Vagina (tissue), 2 donors: ENCODE measurements around the gene PSAPL1. TPM values are rescaled to one million over a fixed set of nuclear protein-coding genes. Genes with fewer than 3 reads are reported as not detected.

Source experiments
- DNase-seq, 2 donors: peaks; one replicate each; pipeline ENCODE4 v3.0.0-alpha.2; 2017; ENCODE audit errors: extremely low spot score in 2 of 2
- H3K27ac ChIP-seq: fragments of 200-600 bp; sonication (generic); one replicate; pipeline ENCODE4 v1.5.1; 2019
- H3K27me3 ChIP-seq: fragments of 200-600 bp; sonication (generic); one replicate; pipeline ENCODE4 v1.5.1; 2019
- H3K36me3 ChIP-seq, 2 donors: fragments of 200-600 bp; sonication (generic); one replicate each; pipeline ENCODE4 v1.5.1; 2017 to 2019
- H3K4me1 ChIP-seq: fragments of 200-600 bp; sonication (generic); one replicate; pipeline ENCODE4 v1.5.1; 2019
- H3K4me3 ChIP-seq, 2 donors: fragments of 200-600 bp; sonication (generic); 1 replicate in 1 of 2; 2 replicates in 1 of 2; pipeline ENCODE4 v1.5.1; 2016 to 2019
- H3K9me3 ChIP-seq: fragments of 200-600 bp; sonication (generic); one replicate; pipeline ENCODE4 v1.5.1; 2019
- POLR2A ChIP-seq, 2 donors: fragments of 450-650 bp; IDR thresholded peaks; one replicate each; pipeline ENCODE4 v1.6.1; 2017; ENCODE audit warnings: antibody characterized with exemption in 2 of 2, mild to moderate bottlenecking in 2 of 2, moderate library complexity in 2 of 2
- POLR2AphosphoS5 ChIP-seq, 2 donors: sonication (generic); formaldehyde crosslinking; IDR thresholded peaks; one replicate each; pipeline ENCODE4 v1.9.0; 2017; ENCODE audit warnings: antibody characterized with exemption in 2 of 2, mild to moderate bottlenecking in 2 of 2, low read depth in 1 of 2; ENCODE audit not compliant: insufficient read depth in 1 of 2
- intact Hi-C: fragments of 100-400 bp; cut with DNase I; formaldehyde crosslinking; loops from one replicate; pipeline ENCODE4 v1.15.1; 2023
- total RNA-seq: library from RNA; depleted of rRNA; stranded (reverse); fragments of >200 nt; gene quantifications from one replicate; pipeline ENCODE4 v1.2.3, GENCODE V29; 2016
- TF ChIP-seq, protein P1 (sequence below), 3 experiments: fragments of 450-650 bp in 2 of 3; fragments of 200-600 bp in 1 of 3; sonication (generic) in 1 of 3; IDR thresholded peaks; one replicate each; pipeline ENCODE4 v1.5.1; 2017 to 2019; ENCODE audit warnings: antibody characterized with exemption in 3 of 3, mild to moderate bottlenecking in 2 of 3, moderate library complexity in 2 of 3

The PSAPL1 gene
- total RNA-seq, 1 donor from 2014 or later, result not detected

DNA sequence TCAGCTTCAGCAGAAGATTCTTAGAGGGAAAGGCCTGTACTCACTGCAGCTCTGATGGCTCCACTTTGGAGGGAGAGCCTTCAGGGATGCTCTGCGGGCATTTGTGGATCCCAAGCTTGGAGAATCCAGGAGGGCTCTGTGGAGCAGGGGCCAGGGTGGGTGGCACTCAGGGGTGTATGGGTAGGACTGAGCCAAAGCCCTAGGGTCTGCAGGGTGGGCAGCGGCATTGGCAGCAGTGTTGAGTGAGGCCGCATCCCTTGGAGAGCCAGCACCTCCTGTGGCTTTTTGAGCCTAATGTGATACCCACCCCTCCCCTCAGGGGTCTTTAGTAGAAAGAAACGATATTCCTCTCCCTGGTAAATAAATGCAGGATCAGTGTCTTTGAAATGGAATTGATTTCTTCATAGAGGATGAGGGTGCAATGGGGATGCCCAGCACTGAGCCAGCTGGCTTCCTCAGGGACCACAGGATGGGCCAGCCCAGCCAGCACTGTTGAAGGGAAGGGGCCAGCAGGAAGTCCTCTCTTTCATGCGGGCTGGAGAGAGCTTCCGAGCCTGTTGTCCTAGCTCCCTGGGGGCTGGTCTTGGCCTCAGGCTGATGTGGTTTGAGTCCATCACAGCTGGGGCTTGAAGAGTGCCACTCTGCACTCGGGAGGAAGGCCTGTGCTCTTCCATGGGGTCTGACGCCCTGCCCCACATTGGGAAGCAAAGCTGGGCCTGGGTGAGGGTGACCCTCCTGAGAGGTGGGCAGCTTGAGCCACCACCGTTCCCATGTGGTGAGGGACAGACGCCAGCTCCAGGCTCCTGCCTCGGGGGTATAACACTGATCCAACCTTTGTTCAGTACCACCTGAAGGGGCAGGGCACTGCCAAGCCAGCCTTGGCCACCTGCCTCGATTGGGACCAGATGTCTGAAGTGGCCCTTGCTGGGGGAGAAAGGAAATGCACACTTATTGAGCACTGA lies 49.5 kb downstream of the PSAPL1 start:
- no peak for TF ChIP-seq POLR2AphosphoS5 (IDR thresholded peaks at IDR 0.05; ENCODE audit: insufficient read depth in 1 of 2, low read depth in 1 of 2)
- TF ChIP-seq, protein P1, sequence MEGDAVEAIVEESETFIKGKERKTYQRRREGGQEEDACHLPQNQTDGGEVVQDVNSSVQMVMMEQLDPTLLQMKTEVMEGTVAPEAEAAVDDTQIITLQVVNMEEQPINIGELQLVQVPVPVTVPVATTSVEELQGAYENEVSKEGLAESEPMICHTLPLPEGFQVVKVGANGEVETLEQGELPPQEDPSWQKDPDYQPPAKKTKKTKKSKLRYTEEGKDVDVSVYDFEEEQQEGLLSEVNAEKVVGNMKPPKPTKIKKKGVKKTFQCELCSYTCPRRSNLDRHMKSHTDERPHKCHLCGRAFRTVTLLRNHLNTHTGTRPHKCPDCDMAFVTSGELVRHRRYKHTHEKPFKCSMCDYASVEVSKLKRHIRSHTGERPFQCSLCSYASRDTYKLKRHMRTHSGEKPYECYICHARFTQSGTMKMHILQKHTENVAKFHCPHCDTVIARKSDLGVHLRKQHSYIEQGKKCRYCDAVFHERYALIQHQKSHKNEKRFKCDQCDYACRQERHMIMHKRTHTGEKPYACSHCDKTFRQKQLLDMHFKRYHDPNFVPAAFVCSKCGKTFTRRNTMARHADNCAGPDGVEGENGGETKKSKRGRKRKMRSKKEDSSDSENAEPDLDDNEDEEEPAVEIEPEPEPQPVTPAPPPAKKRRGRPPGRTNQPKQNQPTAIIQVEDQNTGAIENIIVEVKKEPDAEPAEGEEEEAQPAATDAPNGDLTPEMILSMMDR (IDR thresholded peaks at IDR 0.05), result no peak
- no peak for TF ChIP-seq POLR2A (IDR thresholded peaks at IDR 0.05)
- peak; percentile 64 to 70 for DNase-seq

DNA sequence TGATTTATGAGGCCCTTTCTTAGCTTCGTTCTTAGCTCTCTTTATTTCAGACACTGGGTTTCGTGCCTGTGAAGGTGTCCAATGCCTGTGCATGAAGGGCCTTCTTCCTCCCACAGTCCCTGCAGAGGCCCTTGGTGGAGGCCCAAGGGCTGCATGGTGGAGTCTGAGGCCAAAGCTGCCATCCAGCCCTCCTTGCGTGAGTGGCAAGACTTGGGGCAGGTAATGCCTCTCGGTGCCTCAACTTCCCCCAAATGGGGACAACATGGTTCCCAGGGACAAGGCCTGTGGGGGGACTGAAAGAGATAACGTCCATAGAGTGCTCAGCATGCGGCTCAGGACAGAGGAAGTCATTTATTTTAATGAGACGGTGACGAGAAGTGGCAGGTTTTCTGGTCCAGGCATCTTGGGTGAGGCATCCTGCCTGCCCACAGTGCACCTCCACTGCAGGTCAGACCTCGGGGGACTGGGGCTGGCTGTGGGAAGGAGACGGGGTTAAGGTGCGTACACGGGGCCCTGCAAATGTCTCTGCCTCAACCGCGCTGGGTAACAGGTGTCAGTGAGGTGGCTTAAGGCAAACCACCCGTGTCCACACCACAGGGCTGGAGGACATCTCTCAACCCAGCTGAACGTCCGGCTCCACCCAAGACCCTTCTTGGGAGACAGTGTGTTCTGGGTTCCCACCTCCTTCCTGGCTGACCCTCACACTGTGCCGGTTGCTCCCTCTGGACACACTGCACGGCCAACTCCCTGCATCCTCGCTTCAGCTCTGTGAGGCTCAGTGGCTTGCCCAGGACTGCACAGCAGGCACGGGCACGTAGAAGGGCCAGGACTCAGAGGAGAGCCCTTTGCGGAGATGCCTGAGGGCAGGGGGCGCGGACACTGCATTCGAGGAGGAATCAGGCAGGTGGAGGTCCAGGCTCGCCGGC lies 50.5 kb downstream of the PSAPL1 start:
- peaks cover 8% of the 10 kb centered on the region for H3K4me1 ChIP-seq
- no peak for TF ChIP-seq POLR2A (IDR thresholded peaks at IDR 0.05)
- TF ChIP-seq POLR2AphosphoS5 (IDR thresholded peaks at IDR 0.05; ENCODE audit: insufficient read depth in 1 of 2, low read depth in 1 of 2), result no peak
- TF ChIP-seq, protein P1 (IDR thresholded peaks at IDR 0.05), result no peak
- no peaks in the 10 kb centered on the region for H3K36me3 ChIP-seq
- no peaks in the 10 kb centered on the region for H3K27me3 ChIP-seq
- intact Hi-C loops, result no loop called here
- DNase-seq, result peak; percentile 75 to 81
- no peak overlapping the region for H3K27ac ChIP-seq
- H3K9me3 ChIP-seq, result no peaks in the 10 kb centered on the region
- H3K4me3 ChIP-seq, result no peak overlapping the region

More for the DNA sequence above, 49.5 kb downstream of the PSAPL1 start:
- H3K9me3 ChIP-seq, result no peaks in the 10 kb centered on the region
- no peak overlapping the region for H3K4me3 ChIP-seq
- intact Hi-C loops, result no loop called here
- peaks cover 8% of the 10 kb centered on the region for H3K4me1 ChIP-seq
- H3K27me3 ChIP-seq, result no peaks in the 10 kb centered on the region
- no peak overlapping the region for H3K27ac ChIP-seq
- H3K36me3 ChIP-seq, result no peaks in the 10 kb centered on the region

DNA sequence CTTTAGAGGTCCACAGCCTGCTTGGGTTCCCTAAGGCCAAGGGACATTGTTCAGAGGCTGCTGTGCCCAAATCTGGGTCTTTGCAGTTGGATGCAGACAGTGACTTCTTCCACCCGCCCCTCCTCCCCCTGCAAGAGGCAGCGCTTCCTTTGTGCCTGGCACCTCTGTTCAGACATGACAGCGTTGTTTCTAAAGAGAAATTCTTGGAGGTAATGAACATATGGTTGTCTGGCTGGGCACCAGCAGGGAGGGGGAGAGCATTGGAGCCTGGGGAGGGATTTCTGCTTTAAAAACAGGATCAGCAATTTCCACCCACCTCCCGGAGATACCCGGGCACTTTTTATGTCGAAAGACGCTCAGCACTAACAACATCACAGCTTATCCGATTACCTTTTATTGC lies 51.5 kb downstream of the PSAPL1 start:
- peaks cover 8% of the 10 kb centered on the region for H3K4me1 ChIP-seq
- H3K4me3 ChIP-seq, result no peak overlapping the region
- no peaks in the 10 kb centered on the region for H3K27me3 ChIP-seq
- no peaks in the 10 kb centered on the region for H3K9me3 ChIP-seq
- H3K36me3 ChIP-seq, result no peaks in the 10 kb centered on the region
- intact Hi-C loops, result no loop called here
- DNase-seq, result no peak
- H3K27ac ChIP-seq, result no peak overlapping the region
- no peak for TF ChIP-seq POLR2A (IDR thresholded peaks at IDR 0.05)
- TF ChIP-seq, protein P1 (IDR thresholded peaks at IDR 0.05), result no peak
- no peak for TF ChIP-seq POLR2AphosphoS5 (IDR thresholded peaks at IDR 0.05; ENCODE audit: insufficient read depth in 1 of 2, low read depth in 1 of 2)

DNA sequence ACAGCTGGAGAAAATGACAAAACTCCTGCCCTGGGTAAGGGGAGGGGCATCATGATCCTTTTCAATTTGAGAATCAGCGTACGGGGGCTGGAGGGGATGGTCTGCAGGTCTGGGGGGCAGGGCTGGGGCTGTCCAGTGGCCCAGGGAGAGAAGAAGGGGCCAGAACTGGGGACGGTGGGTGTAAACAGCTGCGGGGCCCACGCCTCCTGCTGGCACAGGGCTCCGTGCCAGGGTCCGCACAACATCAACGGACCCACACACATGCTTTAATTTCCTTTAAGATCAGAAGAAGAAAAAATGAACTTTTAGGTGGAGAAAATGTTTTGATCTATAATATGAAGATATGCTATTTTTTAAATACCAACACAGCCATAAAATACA lies 52.1 kb downstream of the PSAPL1 start:
- intact Hi-C loops, result no loop called here
- TF ChIP-seq, protein P1 (IDR thresholded peaks at IDR 0.05), result no peak
- TF ChIP-seq POLR2A (IDR thresholded peaks at IDR 0.05) (no peak), POLR2AphosphoS5 (IDR thresholded peaks at IDR 0.05; ENCODE audit: insufficient read depth in 1 of 2, low read depth in 1 of 2) (no peak)
- Histone ChIP-seq H3K4me1 (peaks cover 8% of the 10 kb centered on the region), H3K36me3 (no peaks in the 10 kb centered on the region), H3K27ac (no peak overlapping the region), H3K27me3 (no peaks in the 10 kb centered on the region), H3K4me3 (no peak overlapping the region), H3K9me3 (no peaks in the 10 kb centered on the region)
- DNase-seq, result no peak
